ENCODE results near the gene TERT. TPM values are rescaled to one million over a fixed set of nuclear protein-coding genes. Genes with fewer than 3 reads are reported as not detected.

The TERT gene
- total RNA-seq, 3 donors from 2014 or later (not counting 1 experiment from before 2014, with no cell fraction given): not detected

DNA sequence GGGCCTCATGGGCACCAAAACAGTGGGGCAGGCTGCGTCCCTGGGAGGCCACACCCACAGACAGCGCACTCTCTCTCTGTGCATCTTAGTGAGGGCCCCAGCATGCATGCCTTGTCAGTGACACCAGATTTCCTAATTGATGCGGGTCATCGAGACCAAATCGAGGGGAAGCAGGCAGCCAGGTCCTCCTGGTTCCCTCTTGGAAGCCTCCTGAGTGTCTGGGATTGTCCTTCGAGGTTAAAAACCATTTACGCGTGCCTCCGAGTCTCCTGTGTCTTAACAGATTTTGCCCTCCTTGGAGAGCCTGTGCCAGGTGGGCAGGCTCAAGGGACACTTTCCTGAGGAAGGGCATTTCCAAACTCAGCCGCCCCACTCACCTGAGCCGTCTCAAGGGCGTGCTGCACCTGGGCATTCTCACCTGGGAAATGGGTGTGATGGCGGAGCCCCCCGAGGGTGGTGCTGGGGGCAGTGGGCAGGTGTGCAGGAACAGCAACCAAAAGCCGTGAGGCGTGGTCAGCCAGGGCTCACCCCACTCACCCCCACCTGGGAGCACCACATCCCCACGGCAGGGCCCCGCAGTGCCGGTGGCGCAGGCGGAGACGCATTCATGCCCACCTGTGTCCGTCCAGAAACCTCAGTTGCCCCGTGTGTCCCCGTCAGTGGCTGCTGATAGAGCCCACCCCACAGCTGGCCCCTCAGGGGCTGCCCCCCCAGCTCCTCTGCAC lies 90.7 kb downstream of the TERT start:
- H3K9me3 Mint-ChIP-seq: no peaks in the 10 kb centered on the region
- ATAC-seq (no peak), DNase-seq (no peak)
- H3K36me3 ChIP-seq (ENCODE audit: control insufficient read depth, insufficient read depth, low read length): no peaks in the 10 kb centered on the region
- H3K36me3 Mint-ChIP-seq: no peaks in the 10 kb centered on the region
- peaks cover 4 to 8% of the 10 kb centered on the region in 2 donors for H3K27me3 Mint-ChIP-seq (ENCODE audit: low read depth in 2 of 2)
- H3K4me3 Mint-ChIP-seq: no peak overlapping the region
- H3K4me1 Mint-ChIP-seq: no peaks in the 10 kb centered on the region
- no peak overlapping the region for H3K27ac ChIP-seq (ENCODE audit: low read length)
- H3K27me3 ChIP-seq (ENCODE audit: control insufficient read depth, insufficient read depth, low read length): no peaks in the 10 kb centered on the region
- H3K9me3 ChIP-seq (ENCODE audit: control insufficient read depth, insufficient read depth, low read length): no peaks in the 10 kb centered on the region
- H3K4me3 ChIP-seq (ENCODE audit: low read length): no peak overlapping the region
- H3K27ac Mint-ChIP-seq: no peak overlapping the region
- intact Hi-C loops (cut with micrococcal nuclease): no loop called here
- TF ChIP-seq, protein P1, sequence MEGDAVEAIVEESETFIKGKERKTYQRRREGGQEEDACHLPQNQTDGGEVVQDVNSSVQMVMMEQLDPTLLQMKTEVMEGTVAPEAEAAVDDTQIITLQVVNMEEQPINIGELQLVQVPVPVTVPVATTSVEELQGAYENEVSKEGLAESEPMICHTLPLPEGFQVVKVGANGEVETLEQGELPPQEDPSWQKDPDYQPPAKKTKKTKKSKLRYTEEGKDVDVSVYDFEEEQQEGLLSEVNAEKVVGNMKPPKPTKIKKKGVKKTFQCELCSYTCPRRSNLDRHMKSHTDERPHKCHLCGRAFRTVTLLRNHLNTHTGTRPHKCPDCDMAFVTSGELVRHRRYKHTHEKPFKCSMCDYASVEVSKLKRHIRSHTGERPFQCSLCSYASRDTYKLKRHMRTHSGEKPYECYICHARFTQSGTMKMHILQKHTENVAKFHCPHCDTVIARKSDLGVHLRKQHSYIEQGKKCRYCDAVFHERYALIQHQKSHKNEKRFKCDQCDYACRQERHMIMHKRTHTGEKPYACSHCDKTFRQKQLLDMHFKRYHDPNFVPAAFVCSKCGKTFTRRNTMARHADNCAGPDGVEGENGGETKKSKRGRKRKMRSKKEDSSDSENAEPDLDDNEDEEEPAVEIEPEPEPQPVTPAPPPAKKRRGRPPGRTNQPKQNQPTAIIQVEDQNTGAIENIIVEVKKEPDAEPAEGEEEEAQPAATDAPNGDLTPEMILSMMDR (IDR thresholded peaks at IDR 0.05): no peak
- WGBS (ENCODE audit: insufficient coverage): 84% methylated on average over 25 of the region's 25 CpGs
- H3K4me1 ChIP-seq (ENCODE audit: control insufficient read depth, insufficient read depth, low read length): no peaks in the 10 kb centered on the region

- Mint-ChIP-seq H3K9me3 (no peaks in the 10 kb centered on the region), H3K36me3 (no peaks in the 10 kb centered on the region), H3K4me1 (no peaks in the 10 kb centered on the region), H3K27ac (no peak overlapping the region), H3K4me3 (no peak overlapping the region), H3K27me3 (ENCODE audit: low read depth in 2 of 2) (peaks cover 4 to 8% of the 10 kb centered on the region in 2 donors)
- Histone ChIP-seq H3K4me3 (ENCODE audit: low read length) (no peak overlapping the region), H3K4me1 (ENCODE audit: control insufficient read depth, insufficient read depth, low read length) (no peaks in the 10 kb centered on the region), H3K9me3 (ENCODE audit: control insufficient read depth, insufficient read depth, low read length) (no peaks in the 10 kb centered on the region), H3K27me3 (ENCODE audit: control insufficient read depth, insufficient read depth, low read length) (no peaks in the 10 kb centered on the region), H3K27ac (ENCODE audit: low read length) (no peak overlapping the region), H3K36me3 (ENCODE audit: control insufficient read depth, insufficient read depth, low read length) (no peaks in the 10 kb centered on the region)
- TF ChIP-seq, protein P1 (IDR thresholded peaks at IDR 0.05): no peak
- intact Hi-C loops (cut with micrococcal nuclease): no loop called here
- 91% methylated on average over 24 of the region's 24 CpGs for WGBS (ENCODE audit: insufficient coverage)
- ATAC-seq: no peak
- no peak for DNase-seq
Measured at GRCh38 chr5:1203311-1203967, 91.4 kb downstream of the TERT start.

Other genes starting within 250 kb of the TERT start
- 10 to 100 TPM; 53.2 to 92.5 (median 81.3) TPM for gene SLC12A7, start 183.0 kb downstream of the TERT start, total RNA-seq
- gene SLC6A19, start 93.5 kb downstream of the TERT start, total RNA-seq: not detected
- not detected for gene SLC6A18, start 69.7 kb downstream of the TERT start, total RNA-seq
- gene CLPTM1L, start 50.0 kb upstream of the TERT start, total RNA-seq: 100 to 1,000 TPM in 1 of 3 donors, 10 to 100 TPM in 2; 67.1 to 105 (median 97.5) TPM
- gene SLC6A3, start 150.4 kb upstream of the TERT start, total RNA-seq: not detected
- 100 to 1,000 TPM; 196 to 302 (median 252) TPM for gene LPCAT1, start 228.9 kb upstream of the TERT start, total RNA-seq